K562 (cell line): ENCODE results near the gene EIPR1. TPM values are rescaled to one million over a fixed set of nuclear protein-coding genes. Genes with fewer than 3 reads are reported as not detected.

Experiments
- ATAC-seq: fragments of 200-7000 bp; cut with Tn5 transposase; 3 replicates; pipeline ENCODE4 v1.9.1; 2020; ENCODE audit warnings: moderate library complexity
- BruUV-seq: library from RNA; stranded (reverse); fragments of 400-500 nt; replicated peaks from 2 replicates; lab custom pipeline; 2021; lab: Mats Ljungman, UMichigan
- CTCF ChIA-PET: fragments of 300-600 bp; formaldehyde crosslinking; extraction: SDS; loops from one replicate; lab custom pipeline; 2021; ENCODE audit warnings: low intra/inter-chr PET ratio; lab: Yijun Ruan, JAX
- POLR2A ChIA-PET: fragments of 300-600, 350-650 bp; sonication (Branson Sonifier 250); formaldehyde crosslinking; extraction: SDS; loops from one replicate; lab custom pipeline; 2021; ENCODE audit warnings: antibody characterized with exemption, inconsistent platforms; lab: Yijun Ruan, JAX
- DNase-seq, 4 experiments: peaks; one replicate each; pipeline versions ENCODE4 v3.0.0 to v3.0.0-alpha.2; 2011 to 2018; ENCODE audit warnings: low spot score in 3 of 4, mixed read lengths in 3 of 4; ENCODE audit errors: extremely low read depth in 1 of 4
- FAIRE-seq: peaks from 2 replicates; lab custom pipeline; 2011; peaks lifted over from hg19 to GRCh38; lab: Jason Lieb, UNC
- H2AFZ ChIP-seq: 2 replicates; pipeline ENCODE4 v1.6.0; 2011; ENCODE audit warnings: low read depth, low read length, control low read depth, inconsistent platforms
- H3K27ac ChIP-seq: fragments of 200-600 bp; 3 replicates; pipeline ENCODE4 v1.8.0; 2011; ENCODE audit warnings: low read depth, mild to moderate bottlenecking, control low read depth, inconsistent platforms, low read length, moderate library complexity, mixed read lengths; ENCODE audit errors: extremely low read depth
- H3K27me3 ChIP-seq, 2 experiments: fragments of 300-600 bp in 1 of 2; 2 replicates in 1 of 2; 3 replicates in 1 of 2; pipeline versions ENCODE4 v1.6.0 to v1.8.0; 2011; ENCODE audit warnings: inconsistent platforms in 2 of 2, low read length in 2 of 2, mild to moderate bottlenecking in 1 of 2, mixed read lengths in 1 of 2, moderate library complexity in 1 of 2; ENCODE audit not compliant: control insufficient read depth in 2 of 2, insufficient read depth in 2 of 2
- H3K36me3 ChIP-seq: fragments of 300-600 bp; 3 replicates; pipeline ENCODE4 v1.8.0; 2011; ENCODE audit warnings: mild to moderate bottlenecking, low read length, inconsistent platforms; ENCODE audit not compliant: control insufficient read depth, insufficient read depth
- H3K4me1 ChIP-seq, 2 experiments: fragments of 200-600 bp in 1 of 2; replicated peaks in 1 of 2; 2 replicates in 1 of 2; 3 replicates in 1 of 2; pipeline versions ENCODE4 v1.5.1 to v1.8.0; 2011; ENCODE audit warnings: inconsistent platforms in 2 of 2, low read length in 2 of 2, mild to moderate bottlenecking in 1 of 2, mixed read lengths in 1 of 2, moderate library complexity in 1 of 2; ENCODE audit not compliant: control insufficient read depth in 2 of 2, insufficient read depth in 2 of 2
- H3K4me2 ChIP-seq: 2 replicates; pipeline ENCODE4 v1.6.1; 2011; ENCODE audit warnings: low read length, control low read depth, inconsistent platforms, mixed read lengths; ENCODE audit not compliant: insufficient read depth
- H3K4me3 ChIP-seq: fragments of 200-600 bp; sonication (generic), shearing (Covaris generic); 2 replicates; pipeline ENCODE4 v1.5.1; 2016; ENCODE audit warnings: control low read depth, inconsistent platforms
- H3K79me2 ChIP-seq: fragments of 200-600 bp; 3 replicates; pipeline ENCODE4 v1.8.0; 2011; ENCODE audit warnings: low read length, inconsistent platforms; ENCODE audit not compliant: control insufficient read depth, insufficient read depth
- H3K9ac ChIP-seq, 2 experiments: 2 replicates each; pipeline versions ENCODE4 v1.6.0 to v1.6.1; 2011; ENCODE audit warnings: low read depth in 2 of 2, low read length in 2 of 2, control low read depth in 1 of 2, inconsistent platforms in 1 of 2, mild to moderate bottlenecking in 1 of 2, mixed read lengths in 1 of 2; ENCODE audit not compliant: insufficient read depth in 1 of 2
- H3K9me1 ChIP-seq: one replicate; pipeline ENCODE4 v1.6.0; 2011; ENCODE audit warnings: inconsistent platforms, mild to moderate bottlenecking, low read length, moderate library complexity; ENCODE audit not compliant: control insufficient read depth, insufficient read depth
- H3K9me3 ChIP-seq: replicated peaks from 2 replicates; pipeline ENCODE4 v1.5.1; 2011; ENCODE audit warnings: low read depth, low read length, inconsistent platforms; ENCODE audit not compliant: control insufficient read depth, insufficient read depth
- H4K20me1 ChIP-seq: replicated peaks from 2 replicates; pipeline ENCODE4 v1.6.1; 2011; ENCODE audit warnings: low read length, inconsistent platforms, mixed read lengths; ENCODE audit not compliant: control insufficient read depth, insufficient read depth
- BRD9 ChIP-seq: fragments of 450-650 bp; IDR thresholded peaks from 2 replicates; pipeline ENCODE4 v1.6.1; 2018; ENCODE audit warnings: low read depth; ENCODE audit not compliant: partially characterized antibody
- HOXB6 ChIP-seq: fragments of 250-450 bp; sonication (Bioruptor Pico); IDR thresholded peaks from 2 replicates; pipeline ENCODE4 v1.5.1; 2022; ENCODE audit warnings: mild to moderate bottlenecking, borderline replicate concordance
- KDM5B ChIP-seq: fragments of 200-600 bp; sonication (generic); IDR thresholded peaks from 2 replicates; pipeline ENCODE4 v1.6.1; 2012; ENCODE audit warnings: low read depth, mild to moderate bottlenecking, moderate library complexity, low read length, control low read depth, inconsistent platforms; ENCODE audit not compliant: insufficient replicate concordance
- KLF1 ChIP-seq: fragments of 450-650 bp; IDR thresholded peaks from 2 replicates; pipeline ENCODE4 v1.6.1; 2016; ENCODE audit warnings: missing genetic modification characterization, missing compliant biosample characterization
- POU5F1 ChIP-seq: fragments of 150-350 bp; IDR thresholded peaks from 2 replicates; pipeline ENCODE4 v1.6.1; 2014; ENCODE audit warnings: borderline replicate concordance, low read length, low read depth, mild to moderate bottlenecking; ENCODE audit not compliant: partially characterized antibody
- ZBTB2 ChIP-seq: fragments of 450-650 bp; IDR thresholded peaks from 2 replicates; pipeline ENCODE4 v1.6.1; 2016; ENCODE audit warnings: antibody characterized with exemption
- WGBS: fragments of 100-300 bp; shearing (Covaris generic); methylation state at CpG from one replicate; pipeline ENCODE4 v1.1.6; 2016; ENCODE audit warnings: low coverage, mixed read lengths; ENCODE audit not compliant: insufficient coverage; ENCODE audit errors: missing lambda C conversion rate; 5-methylcytosine and 5-hydroxymethylcytosine counted together
- in situ Hi-C: fragments of 300-500 bp; cut with MboI; formaldehyde crosslinking; loops from 4 replicates; pipeline ENCODE4 v1.15.0; 2018; ENCODE audit warnings: inconsistent platforms, mixed read lengths
- intact Hi-C: fragments of 100-400 bp; cut with micrococcal nuclease; formaldehyde crosslinking; loops from 2 replicates; pipeline ENCODE4 v1.14.2; 2022
- polyA plus RNA-seq, 8 experiments: library from polyadenylated mRNA; depleted of rRNA in 4 of 8; stranded (reverse) in 5 of 8; unstranded in 3 of 8; fragments of >200 nt; fragmentation: Nextera tagmentation in 2 of 8; fragmentation: Illumina TruSeq in 1 of 8; extraction: Ambion mirVana in 2 of 8; extraction: Trizol in 1 of 8; gene quantifications; 2 replicates each; pipeline versions ENCODE4 v1.2.1 to v1.2.3, GENCODE V29; 2011 to 2014; ENCODE audit warnings: inconsistent platforms in 1 of 8, missing spikeins in 1 of 8
- total RNA-seq, 7 experiments: library from RNA; depleted of rRNA in 6 of 7; stranded (reverse); fragments of >200 nt in 6 of 7; fragmentation: Illumina TruSeq in 2 of 7; extraction: Trizol in 2 of 7; gene quantifications; 2 replicates each; pipeline versions ENCODE4 v1.2.1 to v1.2.3, GENCODE V29; 2011 to 2021; ENCODE audit warnings: low replicate concordance in 1 of 7
- TF ChIP-seq, protein P1 (sequence below): fragments of 450-650 bp; conservative IDR thresholded peaks from 2 replicates; pipeline ENCODE4 v1.6.1; 2016; ENCODE audit warnings: missing genetic modification characterization, low read depth, mild to moderate bottlenecking, control low read depth, missing compliant biosample characterization

The EIPR1 gene
- total and polyA plus RNA-seq, 9 of the 15 experiments (the other 6 are each of a cell fraction or from before 2014, with no cell fraction given) = 19.9 to 54.4 (median 35.9) TPM

GRCh38 chr2:3332133-3332532 lies 45.5 kb downstream of the EIPR1 start (continued):
- no peak for TF ChIP-seq HOXB6 (CRISPR knock-in tag)

DNA sequence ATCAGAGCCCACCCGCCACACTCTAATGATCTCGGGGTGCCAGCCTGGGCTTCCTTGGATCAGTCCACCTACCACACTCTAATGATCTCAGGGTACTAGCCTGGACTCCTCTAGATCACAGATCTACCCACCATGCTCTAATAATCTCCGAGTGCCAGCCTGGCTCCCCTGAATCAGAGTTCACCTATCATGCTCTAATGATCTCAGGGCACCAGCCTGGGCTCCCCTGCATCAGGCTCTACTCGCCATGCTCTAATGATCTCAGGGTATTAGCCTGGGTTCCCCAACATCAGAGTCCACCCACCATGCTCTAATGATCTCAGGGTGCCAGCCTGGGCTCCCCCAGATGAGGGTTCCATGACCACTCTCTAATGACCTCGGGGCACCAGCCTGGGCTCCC lies 48.1 kb downstream of the EIPR1 start:
- Histone ChIP-seq H4K20me1 (no peaks in the 10 kb centered on the region), H3K9ac (no peak overlapping the region), H3K4me1 (peaks cover 0 to 3% of the 10 kb centered on the region in 2 experiments; a peak in 1 of 5 replicates), H2AFZ (no peak overlapping the region), H3K9me1 (no peaks in the 10 kb centered on the region), H3K27ac (no peak overlapping the region), H3K27me3 (no peaks in the 10 kb centered on the region), H3K4me3 (no peak overlapping the region), H3K36me3 (peaks cover 33% of the 10 kb centered on the region; the same call in 2 of the 3 replicates), H3K79me2 (no peaks in the 10 kb centered on the region; the same call in 2 of the 3 replicates), H3K9me3 (no peaks in the 10 kb centered on the region), H3K4me2 (no peak overlapping the region)
- in situ Hi-C loops = no loop called here
- 90% methylated on average over 5 of the region's 5 CpGs for WGBS
- CTCF ChIA-PET = no interaction called here
- ATAC-seq (no peak), FAIRE-seq (no peak), DNase-seq (no peak)
- TF ChIP-seq POU5F1 = no peak
- no peak for TF ChIP-seq KDM5B
- no peak for TF ChIP-seq KLF1
- TF ChIP-seq ZBTB2 = no peak
- TF ChIP-seq, protein P1, sequence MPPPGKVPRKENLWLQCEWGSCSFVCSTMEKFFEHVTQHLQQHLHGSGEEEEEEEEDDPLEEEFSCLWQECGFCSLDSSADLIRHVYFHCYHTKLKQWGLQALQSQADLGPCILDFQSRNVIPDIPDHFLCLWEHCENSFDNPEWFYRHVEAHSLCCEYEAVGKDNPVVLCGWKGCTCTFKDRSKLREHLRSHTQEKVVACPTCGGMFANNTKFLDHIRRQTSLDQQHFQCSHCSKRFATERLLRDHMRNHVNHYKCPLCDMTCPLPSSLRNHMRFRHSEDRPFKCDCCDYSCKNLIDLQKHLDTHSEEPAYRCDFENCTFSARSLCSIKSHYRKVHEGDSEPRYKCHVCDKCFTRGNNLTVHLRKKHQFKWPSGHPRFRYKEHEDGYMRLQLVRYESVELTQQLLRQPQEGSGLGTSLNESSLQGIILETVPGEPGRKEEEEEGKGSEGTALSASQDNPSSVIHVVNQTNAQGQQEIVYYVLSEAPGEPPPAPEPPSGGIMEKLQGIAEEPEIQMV (tag) = no peak
- no peak for TF ChIP-seq BRD9
- intact Hi-C loops = no loop called here
- no TSS peak for BruUV-seq
- POLR2A ChIA-PET = no interaction called here
